GM18502 (cell line): ENCODE results near the gene PARP15.
"Not testable (repeated sequence)": the region's sequence is repeated elsewhere in the genome, so short reads cannot be mapped to it uniquely, and the experiment has no call there.

Source experiments
- ATAC-seq: cut with Tn5 transposase; IDR thresholded peaks from one replicate; pipeline ENCODE4 v1.9.1; 2021; ENCODE audit warnings: mild to moderate bottlenecking; ENCODE audit not compliant: unreplicated experiment, poor library complexity

The PARP15 gene

DNA sequence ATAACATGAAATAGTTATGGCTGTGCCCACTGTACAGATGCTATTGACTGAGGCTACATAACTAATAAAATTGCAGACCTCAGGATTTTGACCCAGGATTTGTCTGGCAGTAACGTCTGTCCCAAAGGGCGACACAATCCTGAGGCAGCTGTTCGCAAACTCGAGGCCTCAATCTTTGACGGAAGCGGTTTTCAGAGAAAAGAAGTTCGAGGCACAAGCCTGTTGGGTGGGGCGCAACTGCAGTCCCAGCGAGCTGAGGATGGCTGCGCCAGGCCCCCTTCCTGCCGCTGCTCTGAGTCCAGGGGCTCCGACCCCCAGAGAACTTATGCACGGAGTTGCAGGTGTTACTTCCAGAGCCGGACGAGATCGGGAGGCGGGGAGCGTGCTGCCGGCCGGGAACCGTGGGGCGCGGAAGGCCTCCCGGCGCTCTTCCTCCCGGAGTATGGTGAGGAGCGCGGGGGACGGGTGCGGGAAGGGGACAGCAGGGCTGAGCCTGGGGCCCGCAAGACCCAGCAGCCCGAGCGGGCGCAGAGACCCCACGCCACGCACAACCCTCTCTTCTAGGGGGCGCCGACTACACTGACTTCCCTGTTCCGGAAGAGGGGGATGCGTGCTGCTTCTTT is at the start of gene PARP15:
TSS of gene PARP15 (plus strand) at position 242 of the 623 bp plus-strand sequence. CDS start at position 260, 18 bp downstream.
- ATAC-seq: no peak

DNA sequence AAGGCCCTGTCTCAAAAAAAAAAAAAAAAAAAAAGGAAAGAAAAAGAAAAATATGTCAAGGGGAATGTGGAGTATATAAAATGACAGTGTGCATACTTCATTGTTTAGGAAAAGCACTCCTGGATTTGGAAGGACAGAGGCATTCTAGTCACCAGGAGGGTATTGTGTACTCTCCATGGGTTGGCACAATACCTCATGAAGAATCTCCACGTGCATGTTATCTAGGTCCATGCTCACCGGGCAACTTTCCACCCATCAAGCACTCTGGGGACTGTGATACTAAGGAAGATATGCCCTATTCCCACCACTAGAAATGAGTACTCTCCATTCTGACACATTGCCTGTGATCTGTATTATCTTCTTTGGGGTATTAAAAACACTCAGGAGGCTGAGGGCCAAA is 47.3 kb upstream of the PARP15 start:
- ATAC-seq: no peak

DNA sequence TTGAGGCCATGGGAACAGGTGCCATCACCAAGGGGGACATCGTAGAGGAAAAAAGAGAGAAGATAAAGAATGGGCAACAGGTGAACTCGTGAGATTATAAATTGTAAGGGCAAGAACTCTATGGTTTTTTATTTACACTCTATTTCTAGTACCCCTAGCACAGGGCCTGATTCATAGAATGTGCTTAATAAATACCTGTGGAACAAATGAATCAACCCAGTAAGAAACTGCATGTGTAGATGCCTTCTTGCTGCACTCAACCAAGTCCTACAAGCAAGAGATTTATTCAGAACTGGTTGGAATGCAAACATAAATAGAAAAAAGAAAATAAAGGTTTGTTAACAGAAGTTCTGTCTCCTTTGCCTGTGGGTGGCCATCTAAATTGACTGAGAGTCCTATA is 44.0 kb upstream of the PARP15 start:
- no peak for ATAC-seq

DNA sequence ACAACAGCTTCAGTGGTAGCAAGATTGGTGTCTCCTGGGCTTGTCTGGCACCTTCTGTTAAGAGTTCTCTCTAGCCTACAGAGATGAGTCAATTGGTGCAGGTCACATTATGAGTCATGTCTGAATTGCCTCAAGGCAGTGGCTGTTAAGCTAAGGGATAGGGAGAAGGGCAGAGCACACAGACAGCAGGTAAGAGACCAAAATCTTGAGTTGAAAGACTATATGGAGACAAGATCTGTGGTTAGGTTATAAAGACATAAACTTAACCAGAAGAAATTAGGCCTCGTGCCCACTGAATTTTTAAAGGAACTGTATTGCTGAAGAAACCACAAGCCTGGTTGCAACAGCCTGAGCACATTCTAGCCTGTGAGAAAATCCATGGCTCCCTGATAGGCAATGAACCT is 43.5 kb upstream of the PARP15 start:
- peak; percentile 99 for ATAC-seq

DNA sequence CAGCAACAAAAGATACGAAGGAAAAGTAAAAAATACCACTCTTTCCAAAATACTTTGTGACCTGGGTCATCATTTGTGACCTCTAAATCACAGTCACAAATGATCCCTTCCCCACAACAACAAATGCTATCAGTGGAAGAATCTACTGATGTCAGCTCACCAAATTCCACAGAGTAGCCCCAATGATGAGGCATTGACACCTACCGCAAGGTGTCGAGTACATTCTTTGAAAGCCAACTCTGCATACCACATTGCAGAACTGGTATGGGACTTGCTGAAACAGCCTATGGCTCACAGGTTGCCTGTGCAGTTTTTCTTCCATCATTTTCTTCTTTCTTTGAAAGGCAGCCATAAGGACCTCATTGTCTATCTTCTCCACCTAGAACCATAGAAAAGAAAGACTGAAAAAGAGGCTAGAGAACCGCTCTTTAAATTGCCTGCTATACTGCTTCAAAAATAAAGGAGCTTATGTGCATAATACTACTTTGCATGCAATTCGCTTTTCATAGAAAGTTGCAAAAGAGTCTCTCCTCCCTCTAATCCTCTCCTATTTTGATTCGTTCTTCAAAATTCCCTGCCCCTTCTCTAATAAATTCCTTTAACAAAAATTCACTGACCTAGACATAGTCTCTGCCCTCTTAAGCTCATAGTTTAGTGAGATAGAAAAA is 41.4 kb upstream of the PARP15 start:
- ATAC-seq: no peak

DNA sequence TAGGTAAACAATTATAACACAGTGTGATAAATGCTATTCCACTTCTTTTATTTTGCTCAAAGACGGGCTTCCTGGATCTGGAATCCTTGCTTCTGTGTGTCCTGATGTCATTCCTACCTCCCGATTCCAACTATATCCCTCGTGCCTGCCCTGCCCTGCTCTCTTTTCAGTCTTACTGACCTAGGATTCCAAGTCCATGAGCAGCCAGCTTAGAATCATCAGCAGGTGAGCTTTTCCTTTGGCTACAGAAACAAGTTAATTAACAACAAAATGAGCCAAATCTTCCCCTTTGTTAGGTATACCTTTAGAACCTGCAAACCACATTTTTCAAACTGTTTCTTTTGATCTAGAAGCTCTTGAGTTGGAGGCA is 40.8 kb upstream of the PARP15 start:
- ATAC-seq: no peak

DNA sequence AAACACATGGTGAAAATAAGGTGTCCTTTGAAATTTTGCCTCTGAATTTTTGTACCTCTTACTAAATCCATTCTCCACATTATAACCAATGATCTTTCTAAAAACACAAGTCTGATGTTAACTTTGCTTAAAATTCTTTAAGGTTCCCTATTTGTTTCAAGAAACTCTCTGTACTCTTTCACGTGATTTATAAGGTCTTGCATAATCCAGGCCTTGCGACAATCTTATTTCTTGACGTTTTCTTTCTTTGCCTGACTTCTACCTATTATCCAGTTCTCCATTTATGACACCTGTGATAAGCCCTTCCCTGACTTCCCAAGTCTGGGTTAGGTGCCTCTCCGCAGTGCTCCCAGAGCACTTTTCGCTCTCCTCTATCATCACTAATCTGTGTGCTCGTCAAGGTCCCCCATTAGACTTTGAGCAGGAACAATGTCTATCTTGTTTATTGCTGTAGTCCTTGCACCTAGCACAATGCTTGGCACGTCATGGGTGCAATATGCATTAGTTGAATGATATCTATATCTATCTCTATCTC is 38.4 kb upstream of the PARP15 start:
- ATAC-seq: no peak

DNA sequence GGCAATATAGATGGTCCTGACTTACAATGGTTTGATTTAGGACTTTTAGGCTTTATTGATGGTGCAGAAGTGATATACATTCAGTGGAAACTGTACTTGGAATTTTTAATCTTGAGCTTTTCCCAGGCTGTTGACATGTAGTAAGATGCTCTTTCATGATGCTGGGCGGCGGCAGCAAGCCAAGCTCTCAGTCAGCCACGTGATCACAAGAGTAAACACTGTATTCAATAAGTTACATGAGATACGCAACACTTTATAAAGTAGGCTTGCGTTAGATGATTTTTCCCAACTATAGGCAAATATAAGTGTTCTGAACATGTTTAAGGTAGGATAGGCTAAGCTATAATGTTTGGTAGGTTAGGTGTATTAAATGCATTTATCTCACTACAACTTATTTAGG is 31.3 kb upstream of the PARP15 start:
- ATAC-seq: no peak

DNA sequence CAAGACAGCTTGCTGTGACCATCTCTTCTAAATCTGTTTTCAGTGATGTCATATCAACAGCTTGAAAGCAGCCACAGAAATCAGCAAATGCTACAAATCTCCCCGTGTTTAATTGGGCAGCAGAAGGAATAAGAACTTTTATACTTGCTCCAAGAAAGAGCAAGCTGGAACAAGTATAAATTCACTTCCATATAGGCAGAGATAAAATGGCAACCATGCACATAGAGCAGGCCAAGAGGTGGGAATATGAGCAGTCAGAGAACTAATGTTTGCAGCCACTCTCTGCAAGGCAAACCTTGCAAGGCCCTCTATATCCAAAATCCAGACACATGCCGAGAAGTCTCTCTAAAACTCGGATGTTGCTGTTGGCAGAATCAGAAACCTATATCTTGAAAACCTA is 29.4 kb upstream of the PARP15 start:
- ATAC-seq: no peak

DNA sequence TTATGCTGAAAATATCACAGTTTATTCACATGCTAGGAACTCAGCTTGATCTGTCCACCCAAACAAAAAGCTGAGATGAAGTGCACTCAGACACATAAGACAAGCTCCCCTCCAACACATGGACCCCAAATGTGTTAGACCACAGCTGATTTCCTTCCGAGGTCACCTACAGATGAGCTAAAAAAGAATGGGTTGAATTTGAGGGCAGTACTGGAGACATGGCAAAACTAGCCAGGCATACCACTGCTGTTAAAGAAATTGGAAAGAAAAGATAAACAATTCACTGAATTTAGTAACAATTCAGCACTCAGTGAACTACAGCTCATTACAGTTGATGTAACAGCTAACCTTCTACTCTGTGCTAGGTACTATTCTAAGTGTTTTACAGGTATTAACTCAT is 28.8 kb upstream of the PARP15 start:
- no peak for ATAC-seq

DNA sequence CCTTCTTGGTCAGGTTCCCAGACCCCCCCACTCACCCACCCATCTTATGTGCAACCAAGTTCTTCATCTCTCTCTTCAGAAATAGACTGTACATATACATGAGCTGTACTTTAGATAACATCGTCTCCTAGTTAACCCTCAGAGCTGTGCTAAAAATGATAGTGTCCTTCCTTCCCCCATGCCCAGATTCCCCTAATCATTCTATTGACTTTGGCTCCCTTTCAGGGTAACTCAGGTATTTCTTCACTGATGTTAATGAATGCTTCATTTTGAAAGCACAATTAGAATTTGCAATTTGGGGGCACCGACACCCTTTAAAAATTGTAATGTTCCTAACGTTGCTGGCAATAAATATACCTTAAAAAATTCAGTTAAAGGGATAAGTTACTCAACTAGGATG is 24.3 kb upstream of the PARP15 start:
- ATAC-seq: no peak

DNA sequence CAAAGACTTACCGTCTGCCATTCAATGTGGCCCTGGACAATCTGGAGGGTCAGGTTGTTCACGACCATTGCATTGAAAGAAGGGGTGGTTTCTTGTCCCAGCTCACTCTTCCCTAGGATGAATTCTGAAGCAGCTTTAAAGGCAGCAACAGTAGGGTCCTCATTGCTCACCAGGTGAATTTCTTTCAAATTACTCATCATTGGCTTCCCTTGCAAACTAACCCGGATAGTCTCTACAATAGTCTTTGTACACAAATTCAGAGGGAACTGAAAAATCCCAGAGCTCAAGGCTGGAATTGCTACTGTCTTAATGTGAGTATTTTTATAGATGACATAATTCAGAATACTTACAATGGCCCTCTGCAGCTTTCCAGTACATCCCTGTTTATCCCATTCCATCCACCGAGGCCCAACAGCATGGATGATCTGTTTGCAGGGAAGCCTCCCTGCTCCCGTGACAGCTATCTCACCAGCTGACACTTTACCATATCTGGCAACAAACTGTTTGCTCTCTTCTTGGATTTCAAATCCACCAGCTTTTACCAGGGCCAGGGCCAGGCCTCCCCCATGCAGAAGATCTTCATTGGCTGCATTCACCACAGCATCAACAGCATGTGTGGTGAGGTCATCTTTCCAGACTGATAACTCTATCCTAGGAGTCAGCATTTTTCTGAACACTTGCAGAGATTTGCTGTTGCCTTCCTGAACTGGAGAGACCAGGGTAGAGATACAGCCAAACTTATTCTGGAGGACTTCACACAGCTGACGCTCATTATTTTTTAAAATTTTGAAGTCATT is 22.0 kb upstream of the PARP15 start:
- no peak for ATAC-seq

DNA sequence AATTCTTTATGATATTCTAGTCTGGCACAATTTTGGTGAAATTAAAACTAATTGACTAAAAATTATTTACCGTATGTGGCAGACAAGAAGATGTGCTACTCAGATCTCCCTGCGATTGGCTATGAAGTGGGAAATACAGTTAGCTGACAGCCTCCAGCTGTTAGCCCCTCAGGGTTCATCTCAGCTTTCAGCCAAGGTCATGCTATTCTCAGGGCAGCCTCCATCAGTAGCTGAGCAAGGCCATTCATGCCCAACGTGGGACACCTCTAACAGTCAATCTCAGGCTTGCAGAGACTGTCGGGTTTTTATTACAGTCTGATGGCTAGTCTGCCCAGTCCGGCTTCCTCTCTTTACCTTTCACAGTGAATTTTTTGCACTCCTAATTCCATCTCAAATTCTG is 20.1 kb upstream of the PARP15 start:
- no peak for ATAC-seq

DNA sequence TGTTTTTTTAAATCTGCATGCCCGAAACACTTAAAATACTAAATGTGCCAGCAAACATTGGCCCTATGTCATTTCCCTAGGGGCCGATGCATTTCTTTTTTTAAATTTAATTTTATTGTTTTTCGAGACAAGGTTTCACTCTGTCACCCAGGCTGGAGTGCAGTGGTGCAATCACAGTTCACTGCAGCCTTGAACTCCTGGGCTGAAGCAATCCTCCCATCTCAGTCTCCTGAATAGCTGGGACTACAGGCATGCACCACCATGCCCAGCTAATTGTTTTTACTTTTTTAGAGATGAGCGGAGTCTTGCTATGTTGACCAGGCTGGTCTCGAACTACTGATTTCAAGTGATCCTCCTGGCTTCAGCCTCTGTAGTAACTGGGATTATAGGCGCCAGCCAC is 18.8 kb upstream of the PARP15 start:
- no peak for ATAC-seq

DNA sequence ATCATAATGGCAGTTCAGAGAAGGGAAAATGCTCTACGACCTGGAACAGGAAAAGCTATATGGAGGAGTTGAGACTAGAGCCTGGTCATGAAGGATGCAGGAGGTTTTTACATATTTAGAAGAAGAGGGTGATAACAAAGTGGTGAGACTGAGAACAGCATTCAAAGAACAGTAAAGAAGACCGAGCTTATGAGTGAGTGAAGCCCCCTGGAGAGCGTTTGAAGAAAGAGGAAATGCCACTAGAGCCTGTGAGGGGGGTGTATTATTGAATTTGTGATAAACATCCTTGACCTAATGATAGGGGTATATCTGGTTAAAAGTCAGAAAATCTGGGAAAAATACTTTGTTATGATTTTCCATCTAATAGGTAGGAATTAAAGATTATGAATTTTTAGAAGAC is 17.5 kb upstream of the PARP15 start:
- no peak for ATAC-seq

DNA sequence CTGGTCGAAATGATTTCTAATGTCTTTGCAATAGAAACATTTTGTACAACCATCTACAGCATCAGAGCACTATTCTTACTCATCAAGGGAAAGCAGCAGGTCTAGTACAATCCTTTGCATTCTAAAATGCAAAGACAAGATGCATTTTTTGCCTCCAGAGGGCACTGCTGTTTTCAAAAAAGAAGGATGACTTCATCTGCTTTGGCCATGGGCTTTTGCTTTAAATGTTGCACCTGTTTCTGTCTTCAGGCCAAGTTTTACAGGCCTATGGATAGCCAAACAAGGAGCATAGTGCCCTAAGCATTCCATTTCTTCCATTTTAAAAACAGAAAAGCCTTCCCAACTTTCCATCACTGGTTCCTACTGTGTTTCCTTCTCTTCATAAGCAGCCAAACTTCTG is 16.8 kb upstream of the PARP15 start:
- ATAC-seq: peak; percentile 33

DNA sequence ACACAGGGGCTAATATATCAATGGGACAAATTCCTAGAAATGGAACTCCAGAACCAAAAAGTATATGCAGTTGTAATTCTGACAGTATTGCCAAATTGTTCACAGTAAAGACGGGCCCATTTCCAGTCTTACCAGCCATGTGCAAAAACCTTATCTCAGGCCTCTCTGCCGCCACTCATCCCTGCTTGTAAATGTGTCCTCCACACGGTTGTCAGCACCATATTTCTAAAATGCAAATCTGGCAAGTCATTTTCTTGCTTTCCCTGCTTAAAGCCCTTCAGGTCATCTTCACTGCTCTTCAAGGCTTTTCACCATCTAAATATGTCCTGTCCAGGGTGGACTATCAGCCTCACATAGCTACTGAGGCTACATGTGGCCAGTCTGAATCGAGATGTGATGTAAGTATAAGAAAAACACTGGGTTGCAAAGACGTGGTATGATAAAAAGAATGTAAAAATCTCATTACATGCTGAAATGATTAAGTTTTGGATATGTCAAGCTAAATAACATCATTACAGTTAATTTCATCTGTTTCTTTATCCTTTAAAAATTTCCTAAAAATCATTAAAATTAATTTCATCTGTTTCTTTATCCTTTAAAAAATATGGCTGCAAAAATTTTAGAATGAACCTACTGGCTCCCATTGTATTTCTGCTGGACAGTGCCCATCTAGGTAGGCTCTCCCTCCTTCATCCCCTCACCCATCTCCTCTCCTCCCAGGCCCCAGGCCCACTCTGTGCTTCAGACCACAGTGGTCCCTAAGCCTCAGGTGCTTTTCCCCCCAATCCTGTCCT is 14.3 kb upstream of the PARP15 start:
- no peak for ATAC-seq

DNA sequence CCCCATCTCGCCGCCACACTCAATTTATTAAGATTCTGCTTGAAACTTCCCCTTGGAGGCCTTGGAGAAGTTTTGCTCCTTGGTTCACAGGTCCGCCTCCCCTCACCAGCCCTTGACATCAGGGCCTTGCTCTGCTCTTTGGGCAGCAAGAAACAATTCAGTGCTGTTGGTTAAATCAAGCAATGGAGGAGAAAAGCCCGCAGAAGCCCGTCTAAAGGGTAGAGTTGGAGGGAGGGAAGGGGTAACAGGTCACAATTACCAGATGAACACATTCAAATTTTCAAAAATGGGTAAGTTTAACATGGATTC is 13.8 kb upstream of the PARP15 start:
- ATAC-seq: peak; percentile 12

DNA sequence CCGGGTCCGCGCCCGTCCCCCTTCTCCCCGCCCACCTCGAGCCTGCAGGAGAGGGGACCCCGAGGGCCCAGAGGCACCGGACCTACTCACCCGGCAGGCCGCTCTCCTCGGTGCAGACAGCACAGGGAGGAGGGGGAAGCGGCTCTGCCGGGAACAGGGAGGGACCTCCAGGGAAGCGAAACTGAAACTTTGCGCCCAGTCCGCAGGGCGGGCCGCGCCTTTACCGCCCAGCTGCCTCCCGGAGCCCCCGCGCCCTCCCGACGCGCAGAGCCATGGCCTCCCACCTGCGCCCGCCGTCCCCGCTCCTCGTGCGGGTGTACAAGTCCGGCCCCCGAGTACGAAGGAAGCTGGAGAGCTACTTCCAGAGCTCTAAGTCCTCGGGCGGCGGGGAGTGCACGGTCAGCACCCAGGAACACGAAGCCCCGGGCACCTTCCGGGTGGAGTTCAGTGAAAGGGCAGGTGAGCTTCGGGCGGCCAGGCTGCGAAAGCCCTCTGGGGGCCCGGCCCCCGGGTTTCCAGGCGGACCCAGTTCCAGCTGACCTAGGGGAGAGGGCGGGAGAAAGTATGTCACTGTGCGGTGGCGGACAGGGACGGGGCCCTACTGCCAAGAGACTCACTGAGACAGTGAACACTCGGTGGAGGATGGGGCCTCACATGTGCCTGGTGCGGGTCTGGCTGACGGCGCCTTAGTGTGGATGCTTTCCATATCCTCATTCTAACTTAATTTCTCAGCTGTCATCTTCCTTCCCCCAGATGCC is 13.1 kb upstream of the PARP15 start, which contains the start of the genes DTX3L and PARP9:
TSS of gene DTX3L (plus strand) at position 184 of the 758 bp plus-strand sequence. CDS start at position 273, 89 bp downstream.
TSS of gene PARP9 (minus strand) at position 146 of the 758 bp plus-strand sequence. CDS start 4,680 bp downstream, outside the sequence.
- ATAC-seq: peak; percentile 78

DNA sequence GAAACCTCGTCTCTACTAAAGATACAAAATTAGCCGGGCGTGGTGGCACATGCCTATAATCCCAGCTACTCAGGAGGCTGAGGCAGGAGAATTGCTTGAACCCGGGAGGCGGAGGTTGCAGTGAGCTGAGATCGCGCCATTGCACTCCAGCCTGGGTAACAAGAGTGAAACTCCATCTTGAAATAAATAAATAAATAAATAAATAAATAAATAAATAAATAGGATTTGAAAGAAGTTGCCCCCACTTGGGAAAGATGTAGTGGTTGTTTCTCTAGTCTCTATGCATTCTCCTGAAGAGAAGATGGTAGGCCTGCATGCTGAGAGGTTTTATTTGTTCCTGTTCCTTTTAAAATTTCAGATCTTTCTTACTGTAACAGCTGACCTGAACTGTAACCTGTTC is 9.3 kb upstream of the PARP15 start:
- ATAC-seq: not testable (repeated sequence)
